DOHH2 (cell line): Measurements from ENCODE around the gene THRAP3.

Source experiments
- EZH2phosphoT487 ChIP-seq: fragments of 200-600 bp; sonication (generic); IDR thresholded peaks from 2 replicates; pipeline ENCODE4 v1.6.1; 2017; ENCODE audit warnings: borderline replicate concordance, mild to moderate bottlenecking, antibody characterized with exemption, low read length, moderate library complexity, mixed read lengths
- TF ChIP-seq, protein P1 (sequence below): fragments of 200-600 bp; sonication (generic); IDR thresholded peaks from one replicate; pipeline ENCODE4 v1.5.1; 2014; ENCODE audit warnings: antibody characterized with exemption, mild to moderate bottlenecking, low read depth, low read length; ENCODE audit not compliant: poor library complexity, severe bottlenecking

DNA sequence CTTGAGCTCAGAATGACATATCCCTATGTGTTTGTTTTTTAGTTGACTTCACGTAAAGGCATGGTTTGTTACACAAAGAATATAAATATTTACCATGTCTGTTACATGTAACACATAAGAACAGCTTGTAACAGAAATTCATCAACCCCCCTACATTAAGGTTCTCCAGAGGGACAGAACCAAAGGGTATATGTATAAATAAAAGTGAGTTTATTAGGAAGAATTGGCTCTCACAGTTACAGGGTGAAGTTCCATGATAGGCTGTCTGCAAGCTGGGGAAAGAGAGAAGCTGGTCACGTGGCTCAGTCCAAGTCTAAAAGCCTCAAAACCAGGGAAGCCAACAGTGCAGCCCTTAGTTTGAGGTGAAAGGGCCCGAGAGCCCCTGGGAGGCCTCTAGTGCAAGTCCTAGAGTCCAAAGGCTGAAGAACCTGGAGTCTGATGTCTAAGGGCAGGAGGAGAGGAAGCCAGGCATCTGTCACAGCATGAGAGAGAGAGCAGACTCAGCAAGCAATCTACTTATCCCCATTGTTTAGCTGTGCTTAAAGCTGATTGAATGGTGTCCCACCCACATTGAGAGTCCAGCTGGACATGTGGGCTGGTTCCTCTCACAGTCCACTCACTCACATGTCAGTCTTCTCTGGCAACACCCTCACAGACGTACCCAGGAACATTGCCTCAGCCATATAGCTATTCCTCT is 15.8 kb downstream of the THRAP3 start:
- TF ChIP-seq, protein P1, sequence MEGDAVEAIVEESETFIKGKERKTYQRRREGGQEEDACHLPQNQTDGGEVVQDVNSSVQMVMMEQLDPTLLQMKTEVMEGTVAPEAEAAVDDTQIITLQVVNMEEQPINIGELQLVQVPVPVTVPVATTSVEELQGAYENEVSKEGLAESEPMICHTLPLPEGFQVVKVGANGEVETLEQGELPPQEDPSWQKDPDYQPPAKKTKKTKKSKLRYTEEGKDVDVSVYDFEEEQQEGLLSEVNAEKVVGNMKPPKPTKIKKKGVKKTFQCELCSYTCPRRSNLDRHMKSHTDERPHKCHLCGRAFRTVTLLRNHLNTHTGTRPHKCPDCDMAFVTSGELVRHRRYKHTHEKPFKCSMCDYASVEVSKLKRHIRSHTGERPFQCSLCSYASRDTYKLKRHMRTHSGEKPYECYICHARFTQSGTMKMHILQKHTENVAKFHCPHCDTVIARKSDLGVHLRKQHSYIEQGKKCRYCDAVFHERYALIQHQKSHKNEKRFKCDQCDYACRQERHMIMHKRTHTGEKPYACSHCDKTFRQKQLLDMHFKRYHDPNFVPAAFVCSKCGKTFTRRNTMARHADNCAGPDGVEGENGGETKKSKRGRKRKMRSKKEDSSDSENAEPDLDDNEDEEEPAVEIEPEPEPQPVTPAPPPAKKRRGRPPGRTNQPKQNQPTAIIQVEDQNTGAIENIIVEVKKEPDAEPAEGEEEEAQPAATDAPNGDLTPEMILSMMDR = no peak
- no peak for TF ChIP-seq EZH2phosphoT487
